SK-N-MC (cell line): ENCODE results near the gene PAQR6.

Experiments used
- EZH2 ChIP-seq: fragments of 200-600 bp; sonication (generic); IDR thresholded peaks from one replicate; pipeline ENCODE4 v1.6.1; 2017; ENCODE audit warnings: antibody characterized with exemption
- POLR2AphosphoS5 ChIP-seq: IDR thresholded peaks from 2 replicates; pipeline ENCODE4 v1.6.1; 2012; ENCODE audit warnings: mild to moderate bottlenecking, low read depth, low read length, borderline replicate concordance

DNA sequence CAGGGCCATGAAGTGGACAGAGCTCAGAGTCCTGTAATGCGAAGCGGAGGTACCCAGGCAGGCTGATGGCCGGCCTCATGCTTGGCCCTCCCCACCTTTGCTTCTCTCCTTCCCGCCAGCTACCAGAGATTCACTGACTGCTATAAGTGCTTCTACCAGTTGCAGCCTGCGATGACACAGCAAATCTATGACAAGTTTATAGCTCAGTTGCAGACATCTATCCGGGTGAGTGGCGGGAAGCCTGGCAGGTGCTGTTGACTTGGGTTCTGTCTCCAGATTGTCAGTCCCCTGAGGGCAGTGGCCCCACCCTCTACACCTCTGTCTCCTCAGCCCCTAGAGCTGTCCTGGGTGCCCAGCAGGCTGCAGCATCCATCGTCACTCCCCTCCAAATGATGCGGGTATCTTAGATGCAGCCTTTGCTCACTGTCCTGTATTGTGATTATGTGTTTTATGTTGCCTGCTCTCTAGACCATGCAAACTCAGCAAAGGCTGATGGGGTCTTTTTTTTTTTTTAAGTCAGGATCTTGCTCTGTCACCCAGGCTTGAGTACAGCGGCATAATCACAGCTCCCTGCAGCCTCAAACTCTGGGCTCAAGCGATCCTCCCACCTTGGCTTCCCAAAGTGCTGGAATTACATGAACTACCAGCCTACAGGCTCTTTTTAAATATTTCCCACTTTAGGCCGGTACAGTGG is 15.5 kb downstream of the PAQR6 start:
- no peak for TF ChIP-seq EZH2
- no peak for TF ChIP-seq POLR2AphosphoS5
